Ovary (tissue), 3 donors: ENCODE measurements around the gene B4GALT7.

Source experiments
- EP300 ChIP-seq: sonication (generic); formaldehyde crosslinking; IDR thresholded peaks from one replicate; pipeline ENCODE4 v1.6.1; 2017; ENCODE audit warnings: antibody characterized with exemption
- POLR2A ChIP-seq: fragments of 450-650 bp; IDR thresholded peaks from one replicate; pipeline ENCODE4 v1.6.1; 2017; ENCODE audit warnings: antibody characterized with exemption, mild to moderate bottlenecking, moderate library complexity
- TF ChIP-seq, protein P1 (sequence below), 3 donors: fragments of 450-650 bp in 2 of 3; fragments of 200-600 bp in 1 of 3; IDR thresholded peaks; one replicate each; pipeline versions ENCODE4 v1.5.1 to v1.8.0; 2016 to 2022; ENCODE audit warnings: antibody characterized with exemption in 3 of 3, mild to moderate bottlenecking in 1 of 3
- donor health status: DM: no; HTN: no; CAD: no.

DNA sequence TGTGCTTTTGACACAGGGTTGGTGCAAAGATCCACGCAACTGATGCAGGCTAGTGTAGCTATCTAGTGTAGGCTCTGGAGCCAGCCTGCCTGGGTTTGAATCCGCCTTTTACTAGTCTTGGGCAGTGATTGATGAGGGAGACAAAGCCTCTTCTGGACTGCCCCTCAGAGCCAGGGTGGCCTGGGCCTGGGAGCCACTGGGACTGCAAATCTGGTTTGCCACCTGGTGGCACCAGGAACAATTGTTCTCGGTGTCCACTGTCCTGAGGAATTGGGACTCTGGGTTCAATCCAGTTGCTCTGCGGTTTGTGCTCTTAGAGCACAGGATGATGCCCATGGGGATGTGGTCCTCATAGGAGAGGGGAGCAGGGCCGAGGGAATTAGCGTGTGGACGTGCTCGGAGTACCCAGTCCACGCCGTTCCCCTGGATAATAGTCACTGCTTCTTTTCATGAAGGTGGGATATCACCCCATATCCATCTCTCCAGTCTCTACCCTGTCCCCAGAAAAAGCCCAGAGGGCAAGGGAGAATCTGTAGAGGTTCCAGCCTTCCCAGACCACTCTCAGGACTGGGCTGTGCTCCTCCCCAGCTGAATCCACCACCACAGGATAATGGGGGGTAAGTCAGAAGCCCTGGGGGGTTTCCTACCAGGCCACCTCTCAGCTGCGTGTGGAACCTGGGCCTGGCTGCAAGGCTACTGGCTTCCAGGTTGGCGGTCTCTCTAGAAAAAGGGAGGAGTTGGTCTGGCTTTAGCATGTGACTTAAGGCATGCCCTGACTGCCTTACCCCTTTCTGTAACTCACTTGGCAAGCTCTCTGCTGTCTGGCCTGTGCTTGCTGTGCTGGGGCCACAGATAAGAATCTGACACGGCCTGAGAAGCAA lies 1.9 kb downstream of the B4GALT7 start:
- TF ChIP-seq POLR2A = no peak
- TF ChIP-seq, protein P1, sequence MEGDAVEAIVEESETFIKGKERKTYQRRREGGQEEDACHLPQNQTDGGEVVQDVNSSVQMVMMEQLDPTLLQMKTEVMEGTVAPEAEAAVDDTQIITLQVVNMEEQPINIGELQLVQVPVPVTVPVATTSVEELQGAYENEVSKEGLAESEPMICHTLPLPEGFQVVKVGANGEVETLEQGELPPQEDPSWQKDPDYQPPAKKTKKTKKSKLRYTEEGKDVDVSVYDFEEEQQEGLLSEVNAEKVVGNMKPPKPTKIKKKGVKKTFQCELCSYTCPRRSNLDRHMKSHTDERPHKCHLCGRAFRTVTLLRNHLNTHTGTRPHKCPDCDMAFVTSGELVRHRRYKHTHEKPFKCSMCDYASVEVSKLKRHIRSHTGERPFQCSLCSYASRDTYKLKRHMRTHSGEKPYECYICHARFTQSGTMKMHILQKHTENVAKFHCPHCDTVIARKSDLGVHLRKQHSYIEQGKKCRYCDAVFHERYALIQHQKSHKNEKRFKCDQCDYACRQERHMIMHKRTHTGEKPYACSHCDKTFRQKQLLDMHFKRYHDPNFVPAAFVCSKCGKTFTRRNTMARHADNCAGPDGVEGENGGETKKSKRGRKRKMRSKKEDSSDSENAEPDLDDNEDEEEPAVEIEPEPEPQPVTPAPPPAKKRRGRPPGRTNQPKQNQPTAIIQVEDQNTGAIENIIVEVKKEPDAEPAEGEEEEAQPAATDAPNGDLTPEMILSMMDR (IDR thresholded peaks at IDR 0.05) = no peak
- TF ChIP-seq EP300 = no peak
